Esophagus muscularis mucosa (tissue), 4 donors: Measurements from ENCODE around the gene NFAM1.

ENCODE experiments used
- EP300 ChIP-seq: sonication (generic); formaldehyde crosslinking; IDR thresholded peaks from one replicate; pipeline ENCODE4 v1.6.1; 2017; ENCODE audit warnings: antibody characterized with exemption
- POLR2A ChIP-seq: fragments of 450-650 bp; IDR thresholded peaks from one replicate; pipeline ENCODE4 v1.6.1; 2017; ENCODE audit warnings: antibody characterized with exemption, moderate library complexity, mild to moderate bottlenecking, low read depth
- POLR2AphosphoS5 ChIP-seq, 2 donors: sonication (generic); formaldehyde crosslinking; IDR thresholded peaks; one replicate each; pipeline ENCODE4 v1.6.1; 2017; ENCODE audit warnings: antibody characterized with exemption in 2 of 2
- TF ChIP-seq, protein P1 (sequence below), 3 experiments: fragments of 200-600 bp in 2 of 3; fragments of 450-650 bp in 1 of 3; sonication (generic) in 2 of 3; IDR thresholded peaks; one replicate each; pipeline ENCODE4 v1.5.1; 2017 to 2019; ENCODE audit warnings: antibody characterized with exemption in 3 of 3, mild to moderate bottlenecking in 2 of 3, moderate library complexity in 1 of 3

DNA sequence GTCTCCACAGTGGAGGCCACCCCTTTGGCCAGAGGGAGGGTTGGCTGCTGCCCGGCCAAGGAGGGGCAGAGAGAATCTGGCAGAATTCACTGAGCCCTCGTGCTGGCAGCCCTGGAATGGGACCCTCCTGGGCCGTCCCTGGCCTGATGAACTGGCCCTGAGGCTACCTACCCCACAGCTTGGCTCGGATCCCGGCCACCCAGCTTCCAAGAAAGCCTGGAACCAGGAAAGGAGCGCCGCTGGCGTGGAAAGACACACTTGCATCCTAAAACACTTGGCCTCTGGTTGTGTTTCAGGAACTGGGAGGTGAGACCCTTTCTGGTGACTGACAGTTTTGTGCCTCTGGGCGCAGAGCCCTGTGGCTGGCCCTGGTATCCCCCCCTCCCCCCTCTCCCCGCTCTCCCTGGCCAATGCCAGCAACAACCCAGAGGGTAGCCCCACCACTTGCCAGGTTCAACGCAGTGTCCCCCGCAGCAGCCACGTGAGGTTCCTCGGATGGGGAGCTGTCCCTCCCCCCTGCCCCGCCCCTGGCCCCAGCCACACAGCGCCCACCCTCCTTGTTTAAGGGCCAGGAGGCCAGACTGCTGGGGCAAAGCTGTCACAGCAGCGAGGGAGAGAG, 693 bp downstream of the NFAM1 start:
- TF ChIP-seq, protein P1, sequence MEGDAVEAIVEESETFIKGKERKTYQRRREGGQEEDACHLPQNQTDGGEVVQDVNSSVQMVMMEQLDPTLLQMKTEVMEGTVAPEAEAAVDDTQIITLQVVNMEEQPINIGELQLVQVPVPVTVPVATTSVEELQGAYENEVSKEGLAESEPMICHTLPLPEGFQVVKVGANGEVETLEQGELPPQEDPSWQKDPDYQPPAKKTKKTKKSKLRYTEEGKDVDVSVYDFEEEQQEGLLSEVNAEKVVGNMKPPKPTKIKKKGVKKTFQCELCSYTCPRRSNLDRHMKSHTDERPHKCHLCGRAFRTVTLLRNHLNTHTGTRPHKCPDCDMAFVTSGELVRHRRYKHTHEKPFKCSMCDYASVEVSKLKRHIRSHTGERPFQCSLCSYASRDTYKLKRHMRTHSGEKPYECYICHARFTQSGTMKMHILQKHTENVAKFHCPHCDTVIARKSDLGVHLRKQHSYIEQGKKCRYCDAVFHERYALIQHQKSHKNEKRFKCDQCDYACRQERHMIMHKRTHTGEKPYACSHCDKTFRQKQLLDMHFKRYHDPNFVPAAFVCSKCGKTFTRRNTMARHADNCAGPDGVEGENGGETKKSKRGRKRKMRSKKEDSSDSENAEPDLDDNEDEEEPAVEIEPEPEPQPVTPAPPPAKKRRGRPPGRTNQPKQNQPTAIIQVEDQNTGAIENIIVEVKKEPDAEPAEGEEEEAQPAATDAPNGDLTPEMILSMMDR (IDR thresholded peaks at IDR 0.05): no peak
- TF ChIP-seq POLR2AphosphoS5 (IDR thresholded peaks at IDR 0.05) (no peak), POLR2A (no peak), EP300 (no peak)
